B cell (primary cell): ENCODE results near the gene MAD1L1. TPM values are rescaled to one million over a fixed set of nuclear protein-coding genes. Genes with fewer than 3 reads are reported as not detected.

ENCODE experiments used
- ATAC-seq: fragments of 200-7000 bp; cut with Tn5 transposase; one replicate; pipeline ENCODE4 v1.10.0; 2021; ENCODE audit warnings: low read depth, mild to moderate bottlenecking, moderate number of reproducible peaks, moderate library complexity
- CTCF ChIA-PET: fragments of 350-600 bp; sonication (Branson Sonifier 250); formaldehyde crosslinking; loops from one replicate; lab custom pipeline; 2021; ENCODE audit warnings: antibody characterized with exemption, inconsistent platforms; lab: Charles Lee
- POLR2A ChIA-PET: fragments of 350-600 bp; sonication (Branson Sonifier 250); formaldehyde crosslinking; loops from one replicate; lab custom pipeline; 2021; ENCODE audit warnings: antibody characterized with exemption; lab: Charles Lee
- DNase-seq: peaks from one replicate; pipeline ENCODE4 v3.0.0; 2013
- H2AFZ ChIP-seq: 2 replicates; pipeline ENCODE4 v1.6.1; 2012; ENCODE audit warnings: mild to moderate bottlenecking, low read depth, low read length; ENCODE audit not compliant: insufficient read depth, poor library complexity, severe bottlenecking
- H3K27ac ChIP-seq, 2 donors: 1 replicate in 1 of 2; 2 replicates in 1 of 2; pipeline ENCODE4 v1.5.1; 2012 to 2013; ENCODE audit warnings: low read length in 2 of 2, mild to moderate bottlenecking in 2 of 2, moderate library complexity in 1 of 2
- H3K27me3 ChIP-seq, 4 experiments: fragments of 200-600 bp in 1 of 4; sonication (generic) in 1 of 4; replicated peaks in 1 of 4; 1 replicate in 2 of 4; 2 replicates in 2 of 4; pipeline versions ENCODE4 v1.6.1 to v1.7.0; 2013 to 2016; ENCODE audit warnings: low read length in 3 of 4, mild to moderate bottlenecking in 2 of 4, mixed read lengths in 1 of 4, moderate library complexity in 1 of 4; ENCODE audit not compliant: insufficient read depth in 4 of 4, control insufficient read depth in 3 of 4; ENCODE audit errors: control extremely low read depth in 1 of 4
- H3K36me3 ChIP-seq, 2 experiments: replicated peaks in 1 of 2; 1 replicate in 1 of 2; 2 replicates in 1 of 2; pipeline versions ENCODE4 v1.6.1 to v1.7.1; 2013; ENCODE audit warnings: low read length in 1 of 2; ENCODE audit not compliant: insufficient read depth in 2 of 2, control insufficient read depth in 1 of 2; ENCODE audit errors: control extremely low read depth in 1 of 2, extremely low read depth in 1 of 2
- H3K4me1 ChIP-seq, 2 donors: fragments of 200-600 bp in 1 of 2; sonication (generic) in 1 of 2; 1 replicate in 1 of 2; 2 replicates in 1 of 2; pipeline versions ENCODE4 v1.5.1 to v1.6.1; 2013 to 2017; ENCODE audit warnings: low read length in 2 of 2; ENCODE audit not compliant: control insufficient read depth in 2 of 2, insufficient read depth in 2 of 2
- H3K4me2 ChIP-seq: replicated peaks from 2 replicates; pipeline ENCODE3; 2012; ENCODE audit warnings: mild to moderate bottlenecking, low read depth, low read length; ENCODE audit not compliant: poor library complexity, severe bottlenecking
- H3K4me3 ChIP-seq, 5 experiments: fragments of 200-600 bp in 1 of 5; sonication (generic) in 1 of 5; 1 replicate in 3 of 5; 2 replicates in 2 of 5; pipeline versions ENCODE4 v1.5.1 to v1.7.0; 2011 to 2016; ENCODE audit warnings: low read length in 4 of 5, mild to moderate bottlenecking in 4 of 5, low read depth in 2 of 5, control low read depth in 1 of 5, moderate library complexity in 1 of 5; ENCODE audit not compliant: insufficient read depth in 1 of 5; ENCODE audit errors: control extremely low read depth in 1 of 5, extremely low read depth in 1 of 5
- H3K79me2 ChIP-seq: fragments of 200-600 bp; sonication (generic); one replicate; pipeline ENCODE4 v1.6.0; 2016; ENCODE audit warnings: low read length; ENCODE audit not compliant: control insufficient read depth, insufficient read depth
- H3K9ac ChIP-seq: fragments of 200-600 bp; sonication (generic); 2 replicates; pipeline ENCODE4 v1.6.1; 2017; ENCODE audit warnings: mild to moderate bottlenecking, low read length, moderate library complexity
- H3K9me3 ChIP-seq, 3 donors: one replicate each; pipeline versions ENCODE4 v1.6.1 to v1.7.1; 2013; ENCODE audit warnings: low read length in 2 of 3; ENCODE audit not compliant: control insufficient read depth in 2 of 3, insufficient read depth in 1 of 3; ENCODE audit errors: control extremely low read depth in 1 of 3
- H4K20me1 ChIP-seq: 2 replicates; pipeline ENCODE4 v1.6.0; 2012; ENCODE audit warnings: mild to moderate bottlenecking, low read length; ENCODE audit not compliant: insufficient read depth, control insufficient read depth, poor library complexity, severe bottlenecking
- H3K27ac Mint-ChIP-seq: one replicate; pipeline ENCODE4 v1.8.0; 2021; ENCODE audit warnings: mixed read lengths
- H3K27me3 Mint-ChIP-seq: one replicate; pipeline ENCODE4 v1.8.0; 2021; ENCODE audit warnings: mixed read lengths
- H3K4me1 Mint-ChIP-seq: one replicate; pipeline ENCODE4 v1.8.0; 2021; ENCODE audit warnings: mixed read lengths
- H3K4me3 Mint-ChIP-seq: one replicate; pipeline ENCODE4 v1.8.0; 2021; ENCODE audit warnings: mixed read lengths
- H3K9me3 Mint-ChIP-seq: one replicate; pipeline ENCODE4 v1.8.0; 2022; ENCODE audit warnings: mixed read lengths; ENCODE audit not compliant: insufficient read depth
- CTCF ChIP-seq: fragments of 200-600 bp; IDR thresholded peaks from one replicate; pipeline ENCODE4 v1.8.0; 2022; ENCODE audit warnings: antibody characterized with exemption, mild to moderate bottlenecking
- EZH2 ChIP-seq: IDR thresholded peaks from 2 replicates; pipeline ENCODE4 v1.6.1; 2012; ENCODE audit warnings: borderline replicate concordance, low read depth, mild to moderate bottlenecking, moderate library complexity, low read length; ENCODE audit not compliant: insufficient read depth, poor library complexity, severe bottlenecking
- WGBS: methylation state at CpG from one replicate; pipeline ENCODE4 v1.1.5; 2013; ENCODE audit warnings: missing lambda C conversion rate; ENCODE audit not compliant: insufficient coverage; 5-methylcytosine and 5-hydroxymethylcytosine counted together
- intact Hi-C: fragments of 100-400 bp; cut with micrococcal nuclease; formaldehyde crosslinking; loops from one replicate; pipeline ENCODE4 v1.10.0; 2022
- polyA plus RNA-seq: library from polyadenylated mRNA; depleted of rRNA; stranded (reverse); fragments of >200 nt; gene quantifications from 2 replicates; pipeline ENCODE4 v1.2.3, GENCODE V29; 2012
- total RNA-seq, 2 donors: library from RNA; stranded (reverse); fragments of 120-200 nt in 1 of 2; gene quantifications; 1 replicate in 1 of 2; 2 replicates in 1 of 2; pipeline versions ENCODE4 v1.2.3 to v1.2.4, GENCODE V29; 2013 to 2022

The MAD1L1 gene
- total and polyA plus RNA-seq, 2 donors (not counting 1 experiment from before 2014, with no cell fraction given) = 86.7 to 110 TPM

- Histone ChIP-seq H4K20me1 (peaks cover 8% of the 10 kb centered on the region), H3K27me3 (no peaks in the 10 kb centered on the region), H3K9ac (no peak overlapping the region), H3K79me2 (peaks cover 8% of the 10 kb centered on the region), H3K4me3 (no peak overlapping the region), H3K4me2 (no peak overlapping the region), H3K27ac (no peak overlapping the region), H3K9me3 (no peaks in the 10 kb centered on the region), H2AFZ (no peak overlapping the region), H3K4me1 (no peaks in the 10 kb centered on the region), H3K36me3 (peaks cover 0 to 2% of the 10 kb centered on the region in 2 experiments)
- H3K9me3 Mint-ChIP-seq = no peaks in the 10 kb centered on the region
- no peaks in the 10 kb centered on the region for H3K27me3 Mint-ChIP-seq
- ATAC-seq = no peak
- H3K4me3 Mint-ChIP-seq = no peak overlapping the region
- ChIA-PET POLR2A (no interaction called here), CTCF (no interaction called here)
- TF ChIP-seq CTCF = no peak
- no peak for TF ChIP-seq EZH2
- 97% methylated on average over 17 of the region's 17 CpGs for WGBS
- H3K27ac Mint-ChIP-seq = no peak overlapping the region
- DNase-seq = no peak
- intact Hi-C loops = no loop called here
- peaks cover 1% of the 10 kb centered on the region for H3K4me1 Mint-ChIP-seq
Measured at GRCh38 chr7:1988533-1988930, 244.2 kb downstream of the MAD1L1 start.

- Histone ChIP-seq H3K79me2 (peaks cover 8% of the 10 kb centered on the region), H3K4me1 (no peaks in the 10 kb centered on the region), H3K27ac (no peak overlapping the region), H3K9ac (no peak overlapping the region), H3K27me3 (no peaks in the 10 kb centered on the region), H3K4me3 (no peak overlapping the region), H3K36me3 (peaks cover 0 to 2% of the 10 kb centered on the region in 2 experiments), H3K9me3 (no peaks in the 10 kb centered on the region), H4K20me1 (peaks cover 8% of the 10 kb centered on the region), H3K4me2 (no peak overlapping the region), H2AFZ (no peak overlapping the region)
- 97% methylated on average over 35 of the region's 43 CpGs for WGBS
- Mint-ChIP-seq H3K4me1 (peaks cover 1% of the 10 kb centered on the region), H3K9me3 (no peaks in the 10 kb centered on the region), H3K4me3 (no peak overlapping the region), H3K27me3 (no peaks in the 10 kb centered on the region), H3K27ac (no peak overlapping the region)
- ChIA-PET POLR2A (no interaction called here), CTCF (no interaction called here)
- TF ChIP-seq CTCF (no peak), EZH2 (no peak)
- intact Hi-C loops = no loop called here
- DNase-seq (no peak), ATAC-seq (no peak)
Measured at GRCh38 chr7:1987591-1988532, 244.9 kb downstream of the MAD1L1 start.
